Osteoblast (primary cell): ENCODE data around the gene TSPAN7. TPM values are rescaled to one million over a fixed set of nuclear protein-coding genes. Genes with fewer than 3 reads are reported as not detected.

Experiments
- DNase-seq: peaks from one replicate; pipeline ENCODE4 v3.0.0; 2011; ENCODE audit warnings: low spot score, mixed read lengths; ENCODE audit not compliant: insufficient read length; ENCODE audit errors: missing footprints
- H2AFZ ChIP-seq: 2 replicates; pipeline ENCODE4 v1.6.0; 2011; ENCODE audit warnings: mild to moderate bottlenecking, low read length
- H3K27ac ChIP-seq: 2 replicates; pipeline ENCODE4 v1.5.1; 2011; ENCODE audit warnings: mild to moderate bottlenecking, low read depth, low read length, moderate library complexity
- H3K27me3 ChIP-seq: 2 replicates; pipeline ENCODE4 v1.6.0; 2012; ENCODE audit warnings: mild to moderate bottlenecking, control low read depth, inconsistent platforms, low read length, moderate library complexity; ENCODE audit not compliant: insufficient read depth
- H3K36me3 ChIP-seq: 2 replicates; pipeline ENCODE4 v1.5.1; 2011; ENCODE audit warnings: mild to moderate bottlenecking, low read length, control low read depth, moderate library complexity; ENCODE audit not compliant: insufficient read depth
- H3K4me1 ChIP-seq: 2 replicates; pipeline ENCODE4 v1.5.1; 2011; ENCODE audit warnings: mild to moderate bottlenecking, low read length, control low read depth, moderate library complexity; ENCODE audit not compliant: insufficient read depth
- H3K4me2 ChIP-seq: 2 replicates; pipeline ENCODE4 v1.6.0; 2011; ENCODE audit warnings: mild to moderate bottlenecking, low read length; ENCODE audit not compliant: insufficient read depth
- H3K4me3 ChIP-seq: fragments of 200-600 bp; sonication (generic); 3 replicates; pipeline ENCODE4 v1.5.1; 2012; ENCODE audit warnings: mild to moderate bottlenecking, low read length, inconsistent platforms; ENCODE audit not compliant: insufficient read depth
- H3K79me2 ChIP-seq: 2 replicates; pipeline ENCODE4 v1.6.0; 2012; ENCODE audit warnings: mild to moderate bottlenecking, low read length, control low read depth, inconsistent platforms; ENCODE audit not compliant: insufficient read depth
- H3K9me3 ChIP-seq: 2 replicates; pipeline ENCODE4 v1.5.1; 2011; ENCODE audit warnings: low read depth, low read length, control low read depth
- H4K20me1 ChIP-seq: 2 replicates; pipeline ENCODE4 v1.6.0; 2012; ENCODE audit warnings: mild to moderate bottlenecking, low read length, control low read depth; ENCODE audit not compliant: insufficient read depth
- CTCF ChIP-seq: IDR thresholded peaks from 2 replicates; pipeline ENCODE4 v1.5.1; 2011; ENCODE audit warnings: mild to moderate bottlenecking, low read depth, low read length, moderate library complexity; ENCODE audit errors: extremely low read depth
- total RNA-seq: library from RNA; depleted of rRNA; stranded (reverse); fragments of >200 nt; gene quantifications from 2 replicates; pipeline ENCODE4 v1.2.3, GENCODE V29; 2012

Gene TSPAN7
- total RNA-seq, 1 donor: 0.36 TPM

- H3K9me3 ChIP-seq: no peaks in the 10 kb centered on the region
- DNase-seq: no peak
- no peak overlapping the region for H3K4me3 ChIP-seq
- no peaks in the 10 kb centered on the region for H3K4me1 ChIP-seq
- no peaks in the 10 kb centered on the region for H3K27me3 ChIP-seq
- no peak overlapping the region for H2AFZ ChIP-seq
- no peaks in the 10 kb centered on the region for H3K36me3 ChIP-seq
- H3K79me2 ChIP-seq: no peaks in the 10 kb centered on the region
- H3K4me2 ChIP-seq: no peak overlapping the region
- no peaks in the 10 kb centered on the region for H4K20me1 ChIP-seq
- no peak for TF ChIP-seq CTCF
- H3K27ac ChIP-seq: no peak overlapping the region
Observed at GRCh38 chrX:38578167-38578566, 16.8 kb downstream of the TSPAN7 start.

GRCh38 chrX:38583181-38583580 is 21.8 kb downstream of the TSPAN7 start:
- Histone ChIP-seq H3K36me3 (no peaks in the 10 kb centered on the region), H2AFZ (no peak overlapping the region), H3K9me3 (no peaks in the 10 kb centered on the region), H3K79me2 (no peaks in the 10 kb centered on the region), H4K20me1 (no peaks in the 10 kb centered on the region), H3K4me1 (no peaks in the 10 kb centered on the region), H3K27ac (no peak overlapping the region), H3K27me3 (no peaks in the 10 kb centered on the region), H3K4me2 (no peak overlapping the region), H3K4me3 (no peak overlapping the region)
- no peak for DNase-seq
- TF ChIP-seq CTCF: no peak

DNA sequence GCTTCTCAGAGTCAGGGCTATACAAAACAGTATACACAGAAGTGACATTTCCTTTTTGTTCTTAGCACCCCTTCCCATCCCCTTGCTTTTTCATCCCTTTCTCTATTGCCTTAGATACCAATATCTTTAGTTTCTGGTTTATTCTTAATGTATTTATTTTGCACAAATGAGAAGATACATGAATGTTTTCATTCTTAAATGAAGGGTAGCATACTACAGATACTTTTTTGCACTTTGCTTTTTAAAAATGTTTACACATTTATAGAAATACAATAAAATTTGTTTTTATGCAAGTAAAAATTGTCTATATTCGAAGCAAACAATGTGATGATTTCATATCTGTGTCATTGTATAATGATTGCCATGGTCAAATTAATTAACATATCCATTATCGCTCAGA is 33.1 kb downstream of the TSPAN7 start:
- no peak overlapping the region for H3K4me3 ChIP-seq
- H4K20me1 ChIP-seq: no peaks in the 10 kb centered on the region
- H3K4me2 ChIP-seq: no peak overlapping the region
- H3K27ac ChIP-seq: no peak overlapping the region
- no peaks in the 10 kb centered on the region for H3K4me1 ChIP-seq
- no peaks in the 10 kb centered on the region for H3K36me3 ChIP-seq
- no peak for TF ChIP-seq CTCF
- H3K27me3 ChIP-seq: peaks cover 7% of the 10 kb centered on the region
- no peaks in the 10 kb centered on the region for H3K79me2 ChIP-seq
- H3K9me3 ChIP-seq: no peaks in the 10 kb centered on the region
- H2AFZ ChIP-seq: no peak overlapping the region
- no peak for DNase-seq

GRCh38 chrX:38595801-38596200 is 34.5 kb downstream of the TSPAN7 start:
- no peak for TF ChIP-seq CTCF
- Histone ChIP-seq H3K36me3 (no peaks in the 10 kb centered on the region), H3K27me3 (peaks cover 11% of the 10 kb centered on the region), H2AFZ (no peak overlapping the region), H3K9me3 (no peaks in the 10 kb centered on the region), H3K4me3 (no peak overlapping the region), H3K4me2 (no peak overlapping the region), H4K20me1 (no peaks in the 10 kb centered on the region), H3K4me1 (no peaks in the 10 kb centered on the region), H3K27ac (no peak overlapping the region), H3K79me2 (no peaks in the 10 kb centered on the region)
- DNase-seq: no peak
